K562 (cell line): ENCODE data around the gene WDR70.

Experiments
- CTCF ChIP-seq, 3 experiments: IDR thresholded peaks in 2 of 3; conservative IDR thresholded peaks in 1 of 3; 2 replicates each; pipeline ENCODE4 v1.5.1; 2011 to 2012; ENCODE audit warnings: low read length in 3 of 3, mild to moderate bottlenecking in 3 of 3, control low read depth in 2 of 3, improper control_type of control experiment in 1 of 3, inconsistent platforms in 1 of 3, low read depth in 1 of 3, mixed read lengths in 1 of 3, moderate library complexity in 1 of 3; ENCODE audit not compliant: insufficient read depth in 2 of 3
- ZNF239 ChIP-seq: fragments of 250-450 bp; sonication (Bioruptor Pico); IDR thresholded peaks from 2 replicates; pipeline ENCODE4 v1.4.0; 2020; ENCODE audit warnings: mild to moderate bottlenecking

GRCh38 chr5:37640088-37640487 is 261.0 kb downstream of the WDR70 start:
- TF ChIP-seq CTCF (IDR thresholded peaks at IDR 0.05 in 2 of 3, conservative IDR thresholded peaks at IDR 0.05 in 1 of 3; ENCODE audit: insufficient read depth in 2 of 3, low read depth in 1 of 3, low read length in 3 of 3) (no peak), ZNF239 (CRISPR knock-in tag) (no peak)
